ENCODE results near the gene CXCL12.

CXCL12 gene

DNA sequence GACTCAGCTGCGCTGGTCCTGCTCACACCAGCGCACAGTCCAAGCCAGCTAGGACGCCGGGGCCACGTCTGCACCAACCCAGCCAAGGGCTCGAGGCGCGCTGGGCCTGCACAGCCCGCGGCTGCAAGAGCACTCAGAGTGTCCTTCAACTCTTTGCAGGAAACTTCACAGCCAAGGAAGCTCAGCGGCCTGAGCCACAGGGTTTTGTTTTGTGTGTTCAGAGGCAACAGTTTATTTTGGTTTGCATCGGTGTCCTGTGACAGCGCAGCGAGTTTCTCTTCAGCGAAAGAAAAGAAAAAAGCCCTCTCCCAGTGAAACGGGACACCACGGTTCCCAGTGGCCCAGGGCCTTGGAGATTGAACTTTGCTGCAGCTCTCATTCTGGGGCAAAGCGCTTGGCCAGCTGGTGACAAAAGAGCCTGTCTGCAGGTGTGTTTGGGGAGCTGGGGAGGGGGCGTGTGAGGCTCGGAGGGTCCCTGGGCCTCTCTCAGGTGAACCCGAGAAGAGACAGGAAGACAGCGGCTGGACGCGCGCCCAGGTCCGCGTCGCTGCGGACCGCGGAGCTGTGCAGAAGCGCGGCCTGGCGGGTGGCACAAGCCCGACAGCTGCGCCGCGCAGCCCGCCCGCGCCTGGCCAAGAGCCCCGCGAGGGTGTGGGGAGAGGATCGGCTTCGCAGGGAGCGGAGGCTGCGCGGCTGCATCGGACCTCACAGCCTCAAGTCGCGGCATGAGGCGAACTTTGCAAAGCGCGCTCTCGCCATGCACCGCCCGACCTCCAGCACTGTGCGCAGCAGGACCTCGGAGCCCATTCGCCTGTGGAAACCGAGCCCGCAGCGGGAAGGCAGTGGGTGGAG lies 922 bp downstream of the CXCL12 start:
- DNase-seq = no peak

DNA sequence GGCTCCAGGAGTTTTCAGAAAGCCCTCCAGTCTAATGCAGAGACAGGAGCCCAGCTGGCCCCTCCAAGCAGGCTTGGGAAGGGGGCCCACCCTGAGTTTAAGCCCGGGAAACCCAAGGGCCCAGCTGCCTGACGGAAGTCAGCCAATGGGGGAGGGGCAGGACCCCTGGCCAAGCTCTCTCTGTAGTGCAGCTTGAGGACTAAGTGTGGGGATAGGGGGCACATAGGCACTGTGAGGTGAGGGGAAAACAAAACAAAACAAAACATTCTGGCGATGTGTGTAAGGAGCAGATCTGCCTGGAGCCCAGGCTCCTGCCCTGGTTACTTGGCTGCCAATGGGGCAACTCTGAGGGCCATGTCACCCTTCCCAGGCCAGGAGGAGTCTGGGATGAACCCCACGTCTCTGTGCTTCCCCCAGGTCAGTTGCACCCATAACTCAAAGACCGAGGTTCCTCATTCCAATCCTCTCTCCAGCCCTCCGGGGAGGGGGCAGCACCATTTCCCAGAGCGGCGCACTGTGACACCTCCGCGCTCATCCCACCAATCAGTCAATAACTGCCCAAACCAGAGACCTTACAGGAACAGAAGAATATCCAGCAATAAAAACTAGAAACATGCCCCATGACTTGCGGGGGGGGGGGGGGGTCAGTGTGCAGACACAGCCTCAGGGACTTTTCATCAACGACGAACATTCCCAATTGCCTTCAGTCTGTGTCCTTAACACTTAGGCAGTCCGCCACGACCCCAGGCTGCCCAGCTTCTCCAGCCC lies 1.7 kb downstream of the CXCL12 start:
- DNase-seq = no peak

DNA sequence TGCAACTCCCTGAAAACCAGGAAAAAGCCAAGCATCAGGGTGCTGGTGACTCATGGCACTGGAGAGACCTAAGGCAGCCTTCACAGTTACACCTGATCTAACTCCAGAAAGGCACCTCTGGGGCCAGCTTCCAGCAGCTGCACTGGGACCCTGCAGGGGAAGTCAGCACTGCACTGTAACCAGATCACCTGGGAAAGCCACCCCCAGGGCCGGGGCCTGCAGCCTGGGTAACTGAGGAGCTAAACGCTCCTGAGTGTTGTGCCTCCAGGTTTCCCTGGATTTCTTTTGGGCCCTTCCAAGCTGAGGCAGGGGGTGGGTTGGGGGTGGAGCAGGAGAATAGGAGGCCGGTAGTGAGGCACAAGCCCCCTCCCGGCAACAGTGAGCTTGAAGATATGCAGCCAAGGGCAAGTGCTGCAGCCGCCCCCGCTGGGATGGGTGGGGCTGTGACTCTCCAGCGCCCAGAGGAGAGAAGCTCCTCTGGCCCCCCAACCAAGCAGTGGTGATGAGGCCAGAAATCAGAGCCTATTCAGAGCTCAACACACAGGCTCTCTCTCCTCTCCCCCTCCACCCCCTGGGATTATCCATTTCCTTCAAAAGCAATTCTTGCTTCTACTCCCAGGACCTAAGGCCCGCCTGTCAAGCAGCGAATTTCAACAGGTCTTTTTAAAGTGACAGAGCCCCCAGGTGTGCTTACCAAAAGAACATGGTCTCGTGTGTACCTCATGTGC lies 2.6 kb downstream of the CXCL12 start:
- no peak for DNase-seq

DNA sequence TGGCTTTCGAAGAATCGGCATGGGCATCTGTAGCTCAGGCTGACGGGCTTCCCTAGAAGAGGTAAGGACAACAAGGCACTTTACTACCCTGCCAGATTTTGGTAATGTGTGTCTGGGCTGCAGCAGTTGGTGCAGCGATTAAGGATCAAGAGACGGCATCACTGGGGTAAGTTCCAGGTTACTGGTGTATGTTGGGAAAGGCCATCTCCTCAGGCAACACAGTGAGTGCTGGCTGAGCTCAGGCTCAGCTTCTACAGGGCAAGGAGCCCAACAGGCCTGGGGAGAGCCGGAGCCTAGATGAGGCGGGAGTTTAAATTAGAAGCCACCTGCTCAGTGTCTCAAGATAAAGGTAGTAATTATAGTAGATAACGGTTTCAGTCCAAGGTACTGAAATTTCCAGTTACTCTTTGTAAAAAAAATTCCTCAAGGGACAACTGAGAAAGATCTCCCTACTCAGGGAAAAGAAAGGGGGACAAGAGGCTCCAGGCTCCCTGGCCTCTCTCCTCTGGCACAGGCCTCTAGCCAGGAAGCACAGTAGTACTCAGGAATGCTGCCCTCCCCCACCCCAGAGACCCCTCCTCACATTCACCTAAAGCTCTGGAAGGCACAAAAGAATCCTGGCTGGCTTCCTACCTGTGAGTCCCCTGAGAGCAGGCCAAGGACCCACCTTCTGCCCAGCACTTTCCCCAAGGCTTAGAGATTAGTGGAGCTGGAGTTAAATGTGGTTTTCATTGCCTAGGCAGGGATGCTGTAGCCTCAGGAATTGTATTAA lies 3.9 kb downstream of the CXCL12 start:
- DNase-seq = no peak

DNA sequence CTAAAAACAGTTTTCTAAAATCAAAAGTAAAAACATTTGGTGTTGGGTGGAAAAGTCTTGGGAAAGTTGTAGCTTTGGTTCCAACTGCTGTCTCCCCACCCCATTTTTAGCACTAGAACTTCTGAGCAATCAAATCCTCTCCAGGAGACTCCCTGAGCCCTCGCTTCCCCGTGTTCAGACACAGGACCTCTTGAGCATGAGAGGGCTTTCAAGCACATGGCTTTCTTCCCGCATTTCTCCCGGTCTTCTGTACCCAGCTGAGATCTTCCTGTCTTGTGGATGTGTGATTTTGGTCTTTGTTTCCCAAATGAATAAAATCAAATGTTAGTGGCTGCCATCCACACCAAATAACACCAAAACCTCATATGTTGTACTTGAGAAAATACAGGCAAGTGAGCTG lies 5.0 kb downstream of the CXCL12 start:
- no peak for DNase-seq

DNA sequence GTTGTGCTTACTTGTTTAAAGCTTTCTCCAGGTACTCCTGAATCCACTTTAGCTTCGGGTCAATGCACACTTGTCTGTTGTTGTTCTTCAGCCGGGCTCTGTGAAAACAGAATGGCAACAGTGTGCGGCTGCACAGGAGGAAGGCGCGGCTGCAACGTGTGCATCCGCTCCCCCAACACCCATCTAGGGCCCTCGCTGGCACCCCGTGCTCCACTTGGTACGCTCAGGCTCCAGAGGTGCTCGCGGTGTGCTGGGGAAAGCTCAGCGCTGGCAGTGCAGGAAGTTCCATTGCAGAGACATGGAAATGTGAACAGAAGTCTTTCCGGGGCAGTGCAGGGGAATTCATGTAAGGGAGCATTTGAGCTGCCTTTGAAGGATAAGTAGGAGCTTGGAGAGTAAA lies 6.3 kb downstream of the CXCL12 start:
- DNase-seq = no peak

DNA sequence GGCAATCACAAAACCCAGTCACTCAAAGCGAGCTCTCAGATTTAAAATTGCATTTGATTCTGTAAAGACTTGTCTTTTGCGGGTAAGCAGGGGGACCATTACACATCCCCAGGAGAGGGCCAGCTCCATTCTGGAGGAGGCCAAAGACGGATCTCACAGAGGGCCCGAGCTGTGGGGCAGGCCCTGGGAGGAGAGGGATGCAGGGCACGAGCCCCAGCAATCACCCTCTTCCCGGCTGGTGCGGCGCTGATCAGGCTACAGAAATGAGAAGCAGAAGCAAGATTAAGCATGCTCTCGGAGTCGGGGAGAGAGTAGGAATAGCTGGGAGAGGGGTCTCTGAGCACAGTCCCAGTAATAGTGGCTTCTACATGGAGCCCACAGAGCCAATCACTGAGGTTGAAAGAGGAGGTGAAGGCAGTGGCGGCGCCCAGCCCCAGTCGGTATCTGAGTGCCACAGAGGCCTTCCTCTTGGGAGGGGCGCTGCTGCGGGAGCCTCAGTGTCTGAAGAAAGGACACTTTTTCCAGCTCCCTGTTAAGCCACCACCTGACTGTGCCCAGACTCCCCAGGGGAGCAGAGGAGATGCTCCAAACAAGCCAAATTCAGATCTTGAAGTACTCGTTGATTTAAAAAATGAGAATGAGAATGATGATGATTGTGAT lies 7.1 kb downstream of the CXCL12 start:
- DNase-seq = no peak

DNA sequence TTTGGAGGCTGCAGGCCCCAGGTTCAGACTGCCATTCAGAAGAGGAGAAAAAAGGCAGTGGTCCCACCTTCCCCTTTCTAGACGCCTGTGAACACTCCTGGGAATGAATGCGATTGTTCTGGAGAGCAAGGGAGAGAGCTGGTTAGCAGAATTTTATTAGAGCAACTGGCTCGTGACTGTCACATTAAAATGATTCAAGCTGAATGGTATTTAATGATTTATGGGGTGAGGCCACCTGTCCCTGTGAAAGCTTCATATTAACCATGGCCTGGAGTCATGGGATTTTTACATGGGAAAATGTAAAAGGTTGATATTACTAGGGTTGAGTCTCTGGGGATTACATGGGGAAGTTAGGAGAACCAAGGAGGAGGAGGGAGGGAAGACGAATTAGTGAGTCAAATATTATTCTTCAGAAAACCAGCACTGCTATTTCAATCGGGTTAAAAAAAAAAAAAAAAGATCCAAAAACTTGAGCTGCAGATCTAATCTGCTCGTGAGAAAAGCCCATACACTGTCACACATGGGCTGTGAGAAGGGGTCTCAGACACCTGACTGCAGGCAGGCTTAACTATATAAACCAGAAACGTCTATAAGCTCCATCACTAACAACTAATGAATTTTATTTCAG lies 8.3 kb downstream of the CXCL12 start:
- no peak for DNase-seq

DNA sequence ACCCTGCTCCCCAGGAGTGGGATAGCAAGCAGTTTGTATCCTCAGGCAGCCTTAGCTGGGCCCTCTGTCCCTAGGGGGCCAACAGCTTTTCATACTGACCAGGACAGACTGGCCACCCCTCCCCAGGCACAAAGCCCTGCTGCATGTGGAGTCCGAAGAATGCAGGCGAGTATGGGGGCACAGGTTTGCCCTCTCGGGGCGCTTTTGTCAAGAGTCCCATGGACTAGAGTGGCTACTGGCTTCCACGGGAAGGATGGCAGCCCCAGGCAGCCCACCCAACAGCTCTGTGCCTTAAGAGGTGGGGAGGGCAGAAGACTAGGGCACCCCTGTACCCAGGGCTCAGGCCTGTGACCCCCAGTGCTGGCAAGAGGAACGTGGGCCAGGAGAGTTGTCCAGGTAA lies 10.7 kb downstream of the CXCL12 start:
- DNase-seq = no peak

DNA sequence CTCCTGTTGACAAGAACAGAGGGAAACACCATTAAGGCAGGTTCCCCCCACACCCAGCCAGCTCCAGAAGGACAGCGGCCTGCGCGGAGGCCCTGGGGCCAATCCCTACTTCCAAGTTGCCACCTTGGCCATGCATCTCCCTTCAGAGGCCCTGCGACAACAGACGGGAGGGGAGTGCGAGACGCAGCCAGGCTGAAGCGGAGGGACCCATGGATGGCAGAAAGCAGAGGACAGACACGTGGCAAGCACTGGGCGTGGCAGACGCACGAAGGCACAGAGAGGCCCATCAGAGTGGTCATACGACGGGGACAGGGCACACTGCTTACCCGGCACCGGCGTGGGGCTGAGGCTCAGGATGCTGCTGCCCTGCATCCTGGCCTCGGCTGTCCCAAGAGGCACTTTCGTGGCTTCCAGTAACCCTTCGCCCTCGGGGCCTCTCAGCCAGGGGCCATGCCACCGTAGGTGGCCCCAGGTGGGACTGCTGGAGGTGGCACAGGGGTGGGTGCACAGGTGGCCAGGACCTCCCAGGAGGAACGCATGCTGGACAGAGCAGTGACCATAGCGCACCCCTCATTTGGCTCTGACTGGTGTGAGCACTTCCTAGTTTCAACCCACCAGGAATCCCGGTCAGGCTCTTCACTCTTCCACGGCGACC lies 11.4 kb downstream of the CXCL12 start:
- DNase-seq = no peak

DNA sequence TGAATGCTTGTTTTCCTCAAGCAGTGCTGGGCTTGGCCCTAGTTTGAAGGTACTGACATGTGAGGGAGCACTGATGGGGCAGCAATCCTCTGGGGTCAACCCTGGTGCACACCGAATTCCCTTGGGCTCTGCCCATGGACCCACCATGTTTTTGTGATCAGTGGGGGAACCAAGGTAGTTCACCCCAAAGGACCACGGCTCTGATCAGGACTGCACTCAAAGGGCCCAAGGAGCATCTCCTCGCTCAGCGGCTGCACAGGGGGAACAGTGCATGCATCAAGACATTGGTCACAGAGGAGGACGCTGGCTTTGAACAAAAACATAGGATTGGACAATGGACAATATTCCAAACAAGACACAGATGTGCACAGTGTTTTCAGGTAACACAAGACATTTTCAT lies 12.7 kb downstream of the CXCL12 start:
- DNase-seq = no peak

DNA sequence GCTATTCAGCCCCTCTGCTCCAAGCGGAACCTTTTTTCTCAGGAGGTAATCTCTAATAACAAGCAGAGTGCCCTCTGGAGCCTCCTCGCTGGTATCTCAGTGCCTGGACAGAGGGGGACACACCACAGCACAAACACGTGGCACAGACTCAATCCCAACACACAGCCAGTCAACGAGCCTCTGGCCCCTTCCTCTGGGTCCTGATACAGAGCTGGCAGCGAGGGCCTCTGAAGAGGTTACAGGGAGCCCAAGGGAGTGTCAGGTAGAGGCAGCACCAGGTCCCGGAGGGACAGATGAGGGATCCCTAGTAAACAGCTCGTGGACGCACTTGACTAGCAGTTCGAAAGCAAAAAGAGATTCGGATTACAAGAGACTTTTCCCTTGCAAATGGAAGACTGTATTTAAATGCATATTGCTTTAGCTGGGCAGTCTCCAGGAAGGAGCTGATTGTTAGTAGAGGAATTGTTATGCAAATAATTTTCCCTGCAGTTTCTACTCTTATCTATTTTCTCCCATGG lies 14.1 kb downstream of the CXCL12 start:
- DNase-seq = no peak

DNA sequence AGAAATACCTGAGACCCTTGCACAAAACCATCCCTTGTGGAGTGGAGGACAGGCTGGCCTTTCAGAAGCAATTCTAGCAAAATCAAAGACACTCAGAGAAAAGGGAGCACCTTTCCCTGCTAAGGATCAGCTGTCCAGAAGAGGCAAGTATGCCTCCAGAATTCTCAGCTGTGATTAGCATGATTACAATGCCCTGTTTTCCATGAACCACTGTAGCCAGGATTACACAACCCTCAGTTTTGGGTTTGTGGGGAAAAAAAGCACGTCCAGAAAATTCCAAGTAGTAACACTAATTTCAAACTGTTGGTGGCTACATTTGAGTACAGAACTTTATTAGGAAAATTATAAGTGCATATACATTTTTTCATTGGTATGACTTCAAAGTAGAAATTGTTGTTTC lies 15.0 kb downstream of the CXCL12 start:
- no peak for DNase-seq

DNA sequence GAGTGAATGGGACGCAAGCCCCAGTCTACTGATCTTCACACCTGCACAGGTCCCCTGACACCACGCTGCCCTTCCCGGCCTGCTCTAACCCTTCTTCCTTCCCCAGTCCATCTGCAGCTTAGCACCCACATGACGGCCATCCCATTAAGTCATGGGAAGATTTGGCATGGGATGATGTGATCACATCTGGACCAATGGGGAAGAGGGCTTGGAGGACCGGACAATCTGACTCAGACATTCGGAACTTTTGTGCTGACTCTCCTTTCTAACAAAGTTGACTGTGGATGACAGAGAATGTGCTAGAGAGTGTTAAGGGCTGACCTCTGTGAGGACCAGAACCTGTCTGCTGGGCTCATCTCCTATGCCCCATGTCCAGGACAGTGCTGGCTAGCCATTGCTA lies 15.6 kb downstream of the CXCL12 start:
- DNase-seq = no peak

DNA sequence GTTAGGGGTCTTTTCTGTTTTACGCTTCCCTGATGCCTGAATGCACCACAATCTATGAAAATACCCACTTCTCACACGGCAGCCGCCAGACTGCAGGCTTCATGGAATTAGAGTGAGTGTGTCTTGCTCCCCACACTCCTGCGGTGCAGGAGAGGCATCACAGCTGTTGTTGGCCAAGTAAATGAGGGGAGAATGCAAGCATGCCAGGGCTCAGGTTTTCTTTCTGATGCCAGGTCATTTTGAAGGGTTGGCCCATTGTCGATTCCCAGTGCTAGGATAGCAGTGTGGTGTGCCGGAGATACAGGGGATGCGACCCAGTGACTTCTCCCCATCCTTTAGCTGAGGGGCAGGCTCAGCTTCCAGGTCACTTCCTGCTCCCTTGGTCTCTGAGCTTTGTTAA lies 16.3 kb downstream of the CXCL12 start:
- no peak for DNase-seq

DNA sequence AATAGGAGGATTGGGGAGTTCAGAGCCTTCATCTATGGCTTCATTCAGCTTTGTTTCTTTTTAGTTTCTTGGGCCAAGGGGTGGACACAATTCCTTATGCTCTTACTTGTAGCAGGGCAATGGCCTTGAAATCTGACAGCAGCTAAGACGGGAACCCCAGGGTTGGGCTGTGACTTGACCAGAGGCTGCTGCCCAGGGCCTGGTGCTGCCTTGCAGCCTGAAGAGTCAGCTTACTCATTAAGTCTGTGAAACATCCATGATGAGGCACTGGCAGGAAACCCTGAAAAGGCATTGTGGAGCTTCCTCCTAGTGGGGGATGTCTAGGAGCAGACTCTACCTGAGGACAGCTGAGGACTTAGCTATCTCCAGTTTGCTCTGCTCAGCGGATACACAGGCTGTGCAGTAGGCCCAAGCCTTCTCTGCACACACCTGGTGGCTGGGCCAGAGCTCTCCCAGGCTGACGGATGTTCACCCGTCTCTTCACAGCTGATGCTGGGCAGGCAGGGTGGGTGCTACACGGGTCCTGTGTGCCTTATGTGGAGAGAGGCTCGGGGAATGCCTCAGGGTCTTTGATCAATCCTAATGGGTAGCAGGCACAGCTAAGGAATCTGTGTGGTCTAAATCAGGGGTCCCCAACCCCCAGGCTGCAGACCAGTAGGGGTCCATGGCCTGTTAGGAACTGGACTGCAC lies 17.8 kb downstream of the CXCL12 start:
- no peak for DNase-seq

DNA sequence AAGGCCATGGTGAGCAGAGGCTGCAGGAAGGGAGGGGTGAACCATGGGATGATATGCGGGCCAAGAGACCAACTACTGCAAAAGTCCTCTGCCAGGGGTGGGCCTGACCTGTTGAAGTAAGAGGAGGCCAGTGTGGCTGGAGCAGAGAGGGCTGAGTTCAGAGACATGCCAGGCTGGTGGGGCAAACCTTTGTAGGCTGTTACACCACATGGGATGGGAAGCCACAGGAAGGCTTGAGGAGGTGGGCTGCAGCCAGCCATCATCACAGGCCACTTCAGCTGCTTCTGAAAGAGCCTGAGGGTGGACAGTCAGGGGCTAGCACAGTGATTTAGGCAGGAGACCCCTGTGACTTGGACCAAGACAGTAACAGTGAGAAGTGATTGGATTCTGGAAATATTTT lies 20.3 kb downstream of the CXCL12 start:
- no peak for DNase-seq

DNA sequence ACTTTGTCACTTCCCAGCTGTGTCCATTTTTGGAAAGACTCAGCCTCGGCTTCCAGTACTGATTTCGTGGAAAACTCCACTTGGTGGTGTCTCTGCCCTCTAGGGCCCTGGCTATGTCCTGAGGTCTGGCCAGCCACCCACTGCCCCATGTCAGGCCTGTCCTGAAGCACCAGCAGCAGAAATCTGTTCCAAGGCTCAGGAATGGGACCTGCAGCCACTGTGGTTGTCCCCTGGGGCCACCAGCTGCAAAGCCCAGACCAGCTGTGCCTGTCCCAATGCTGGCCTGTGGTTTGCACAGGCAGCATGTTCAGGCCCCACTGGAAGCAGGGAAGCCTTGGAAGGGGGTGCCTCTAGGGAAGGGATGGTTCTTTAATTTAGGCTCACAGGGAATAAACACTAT lies 21.2 kb downstream of the CXCL12 start:
- no peak for DNase-seq

DNA sequence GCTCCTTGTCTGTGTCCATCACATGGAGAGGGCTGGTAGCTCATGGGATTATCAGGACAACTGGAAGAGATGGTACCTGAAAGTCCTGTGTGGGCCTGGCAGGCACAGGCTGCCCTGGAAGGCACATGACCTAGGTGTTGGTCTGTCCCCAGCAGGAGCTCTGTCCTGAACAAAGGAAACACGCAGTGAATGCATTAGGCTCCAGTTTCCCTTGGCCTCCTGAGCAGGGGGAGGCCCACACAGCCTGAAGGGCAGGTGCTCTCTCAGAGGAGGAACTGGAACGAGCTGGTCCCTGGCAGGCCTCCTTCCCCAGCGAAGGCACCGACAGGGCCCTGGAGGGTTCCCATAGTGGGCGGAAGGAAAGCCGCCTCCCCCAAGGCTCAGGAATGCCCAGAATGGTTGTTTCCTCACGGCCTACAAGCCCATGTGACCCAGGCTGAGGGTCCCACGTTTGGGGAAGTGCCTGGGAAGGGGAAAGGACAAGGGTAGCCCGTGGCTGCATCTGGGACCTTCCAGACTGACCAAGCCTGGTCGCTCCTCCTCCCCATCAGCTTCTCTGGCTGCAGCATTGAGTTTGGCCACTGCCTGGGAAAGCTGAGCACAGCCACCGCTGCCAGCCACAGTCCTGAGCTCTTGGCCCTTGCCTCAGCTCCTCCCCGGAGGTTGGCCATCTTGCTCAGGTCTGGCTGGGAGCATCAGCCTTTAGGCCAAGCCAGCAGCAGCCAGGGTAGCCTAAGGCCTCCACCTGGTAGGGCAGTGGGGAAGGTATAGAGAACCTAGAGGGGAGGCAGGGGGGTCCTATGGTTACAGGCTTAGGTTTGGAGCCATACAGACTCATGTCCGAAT lies 21.8 kb downstream of the CXCL12 start:
- DNase-seq = no peak

DNA sequence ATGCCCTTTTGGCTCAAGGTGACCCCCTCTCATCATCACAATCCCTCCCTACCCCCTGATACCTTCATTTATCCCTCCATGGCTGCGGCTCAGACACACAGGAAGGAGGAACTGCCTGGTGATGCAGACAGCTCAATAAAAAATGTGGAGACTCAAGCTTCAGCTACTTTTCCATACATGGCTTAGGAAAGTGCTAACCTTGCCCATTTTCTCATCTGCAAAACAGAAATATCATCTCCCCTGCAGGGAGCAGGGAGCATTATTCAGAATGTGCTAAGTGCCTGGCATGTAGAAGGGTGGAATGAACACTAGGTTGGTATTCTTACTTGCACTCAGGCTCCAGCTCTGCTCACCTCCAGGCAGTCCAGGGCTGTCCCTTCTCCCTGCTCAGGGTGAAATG lies 23.8 kb downstream of the CXCL12 start:
- DNase-seq = no peak

Data from NCI-H2029 (cell line).